Motor neuron (in vitro differentiated cells): ENCODE results near the gene ZNF630. TPM values are rescaled to one million over a fixed set of nuclear protein-coding genes. Genes with fewer than 3 reads are reported as not detected.
"Not testable (repeated sequence)": the region's sequence is repeated elsewhere in the genome, so short reads cannot be mapped to it uniquely, and the experiment has no call there.

Experiments used
- ATAC-seq, 8 experiments: fragments of 200-7000 bp; cut with Tn5 transposase; replicated peaks in 6 of 8; 2 replicates each; pipeline ENCODE4 v1.8.0; 2021; ENCODE audit warnings: mild to moderate bottlenecking in 8 of 8, moderate library complexity in 8 of 8
- H3K27ac ChIP-seq, 2 donors: fragments of 250-450 bp; sonication (Bioruptor Pico); 2 replicates each; pipeline ENCODE4 v1.9.0; 2021; ENCODE audit warnings: antibody characterized with exemption in 2 of 2, mild to moderate bottlenecking in 2 of 2, moderate library complexity in 1 of 2
- H3K4me1 ChIP-seq, 2 donors: fragments of 250-450 bp; sonication (Bioruptor Pico); replicated peaks in 1 of 2; 2 replicates each; pipeline ENCODE4 v1.6.1; 2021; ENCODE audit warnings: antibody characterized with exemption in 2 of 2, mild to moderate bottlenecking in 2 of 2, moderate library complexity in 1 of 2
- H3K4me3 ChIP-seq, 5 donors: fragments of 250-450 bp; sonication (Bioruptor Pico); 2 replicates each; pipeline ENCODE4 v1.9.0; 2021; ENCODE audit warnings: antibody characterized with exemption in 5 of 5, mild to moderate bottlenecking in 5 of 5, moderate library complexity in 4 of 5
- WGBS, 10 experiments: fragments of 450-650 bp; shearing (Covaris generic); methylation state at CpG; one replicate each; pipeline ENCODE4 v1.0.0; 2022; 5-methylcytosine and 5-hydroxymethylcytosine counted together
- in situ Hi-C, 9 experiments: fragments of 400-800 bp; cut with MboI; loops; one replicate each; pipeline ENCODE4 v1.15.0; 2021; ENCODE audit warnings: low sequenced_read_pairs in 9 of 9, low pct_unique_long_range_greater_than_20kb in 2 of 9; ENCODE audit not compliant: unreplicated experiment in 9 of 9
- total RNA-seq, 8 experiments: library from RNA; unstranded; fragments of 300-600 nt; gene quantifications; 2 replicates each; pipeline versions ENCODE4 v1.2.3 to v1.2.4, GENCODE V29; 2022

The ZNF630 gene
- total RNA-seq = 1 to 10 TPM in 2 of 8 experiments, under 1 TPM in 5, not detected in 1; 0.16 to 1.8 (median 0.31) TPM

DNA sequence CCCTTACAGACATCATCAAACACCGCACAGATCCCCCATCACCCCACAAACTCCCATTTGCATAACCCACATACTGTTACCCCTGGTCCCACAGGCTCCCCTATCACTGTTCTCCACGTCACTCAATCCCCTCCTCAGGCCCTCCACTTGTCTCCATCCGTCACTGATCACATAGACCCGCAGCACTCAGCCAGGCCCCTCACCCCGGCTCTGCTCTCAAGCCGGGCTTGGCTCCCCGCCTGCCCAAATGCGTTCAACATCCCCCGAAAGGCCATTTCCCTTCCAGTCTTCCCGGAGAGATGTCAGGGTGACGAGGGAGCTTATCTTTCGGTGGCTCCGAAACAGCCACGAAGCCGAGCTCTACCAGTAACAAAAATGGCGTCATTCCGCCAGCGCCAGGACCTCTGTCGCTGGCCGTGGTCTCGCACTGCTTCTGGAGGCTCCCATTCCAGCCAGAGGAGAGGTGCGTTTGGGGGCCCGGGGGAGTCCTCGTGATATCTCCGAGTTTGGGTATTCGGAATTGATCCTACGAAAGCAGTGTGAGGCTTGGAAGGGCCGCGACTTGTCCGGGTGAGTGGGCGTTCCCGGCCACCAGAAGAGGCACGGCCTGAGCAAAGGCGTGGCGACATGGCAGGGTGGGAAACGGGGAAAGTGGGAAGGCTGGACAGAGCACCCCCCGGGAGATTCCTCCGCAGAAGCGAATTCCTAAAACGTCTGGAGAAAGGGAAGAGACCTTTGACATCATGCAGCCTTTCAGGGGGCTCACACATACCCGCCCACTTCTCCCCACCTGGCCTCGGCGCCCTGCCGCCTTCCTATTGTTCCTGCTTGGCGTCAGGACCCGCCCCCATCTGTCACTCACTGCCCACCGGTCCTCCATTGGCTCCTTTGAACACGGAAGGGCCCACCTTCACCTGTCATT lies at the start of gene ZNF630:
ZNF630 (minus strand) TSS at position 577 of the 922 bp plus-strand sequence. CDS start 4,754 bp downstream, outside the sequence.
- Histone ChIP-seq H3K4me3 (peak within 1 kb of the TSS in 3 of 5 donors; percentile 11 to 22 (median 20)), H3K27ac (peak within 1 kb of the TSS in 1 of 2 donors; percentile 62), H3K4me1 (no peaks in the 10 kb centered on the region)
- in situ Hi-C loops = no loop called here
- 20 to 40% (median 34%) methylated on average over 1 to 17 of the region's 48 CpGs; no CpG with 5 or more reads in 7 of the 10 experiments for WGBS, 10 experiments
- ATAC-seq = peak in 5 of 8 experiments; percentile 30 to 90 (median 70)

DNA sequence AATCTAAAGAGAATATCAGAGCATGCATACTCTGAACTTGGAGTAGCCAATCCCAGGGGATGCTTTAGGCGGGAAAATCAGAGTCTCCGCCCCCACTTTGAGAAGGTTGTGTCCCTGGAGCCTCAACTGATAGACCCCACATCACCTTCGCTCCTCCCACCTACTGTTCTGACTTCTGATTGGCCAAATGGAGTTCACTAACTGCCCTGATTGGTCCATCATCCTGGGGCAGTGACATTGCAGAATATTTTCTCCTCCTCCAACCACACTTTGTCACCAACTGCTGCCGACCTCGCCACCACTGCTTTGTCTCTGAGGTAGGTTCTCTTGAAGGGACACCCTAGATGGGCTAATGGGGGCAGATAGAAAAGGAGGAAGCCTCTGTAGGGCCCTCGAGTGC lies 36.3 kb upstream of the ZNF630 start:
- WGBS, 10 experiments = 33 to 100% (median 35%) methylated on average over 1 to 5 of the region's 6 CpGs; no CpG with 5 or more reads in 7 of the 10 experiments
- in situ Hi-C loops = no loop called here
- H3K27ac ChIP-seq = no peak overlapping the region
- no peak for ATAC-seq
- no peak overlapping the region for H3K4me3 ChIP-seq
- no peaks in the 10 kb centered on the region for H3K4me1 ChIP-seq

DNA sequence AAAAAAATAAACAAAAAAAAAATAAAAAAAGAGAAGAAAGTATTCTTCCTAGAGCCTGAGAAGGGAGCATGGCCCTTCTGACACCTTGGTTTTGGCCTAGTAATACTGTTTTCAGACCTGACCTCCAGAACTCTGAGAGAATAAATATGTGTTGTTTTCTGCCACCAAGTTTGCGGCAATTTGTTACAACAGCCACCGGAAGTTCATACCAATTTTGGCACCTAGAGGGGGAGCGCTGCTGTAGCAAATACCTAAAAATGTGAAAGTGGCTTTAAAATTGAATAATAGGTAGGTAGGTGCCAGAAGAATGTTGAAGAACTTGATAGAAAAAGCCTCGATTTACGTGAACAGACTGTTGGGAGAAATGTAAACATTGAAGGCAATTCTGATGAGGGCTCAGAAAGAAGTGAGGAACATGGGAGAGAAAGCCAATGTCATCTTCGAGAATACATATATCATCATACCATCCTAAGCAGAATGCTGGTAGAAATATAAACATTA lies 31.5 kb upstream of the ZNF630 start:
- no peak for ATAC-seq
- in situ Hi-C loops = no loop called here
- Histone ChIP-seq H3K27ac (no peak overlapping the region), H3K4me3 (no peak overlapping the region), H3K4me1 (no peaks in the 10 kb centered on the region)
- WGBS, 10 experiments = 40 to 95% (median 54%) methylated on average over 3 to 6 of the region's 6 CpGs; no CpG with 5 or more reads in 6 of the 10 experiments

DNA sequence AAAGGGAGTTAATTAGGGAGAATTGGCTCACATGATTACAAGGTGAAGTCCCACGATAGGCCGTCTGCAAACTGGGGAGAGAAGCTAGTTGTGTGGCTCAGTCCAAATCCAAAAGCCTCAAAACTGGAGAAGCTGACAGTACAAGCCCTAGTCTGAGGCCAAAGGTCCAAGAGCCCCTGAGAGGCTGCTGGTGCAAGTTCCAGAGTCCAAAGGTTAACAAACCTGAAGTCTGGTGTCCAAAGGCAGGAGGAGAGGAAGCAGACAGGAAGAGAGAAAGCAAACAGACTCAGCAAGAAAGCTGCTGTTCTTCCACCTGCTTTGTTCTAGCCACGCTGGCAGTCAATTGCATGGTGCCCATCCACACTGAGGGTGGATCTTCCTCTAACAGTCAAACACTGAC lies 30.0 kb upstream of the ZNF630 start:
- 17 to 100% (median 62%) methylated on average over 2 of the region's 3 CpGs; no CpG with 5 or more reads in 7 of the 10 experiments for WGBS, 10 experiments
- no peak overlapping the region for H3K27ac ChIP-seq
- no peak for ATAC-seq
- H3K4me3 ChIP-seq = no peak overlapping the region
- no peaks in the 10 kb centered on the region for H3K4me1 ChIP-seq
- in situ Hi-C loops = no loop called here

DNA sequence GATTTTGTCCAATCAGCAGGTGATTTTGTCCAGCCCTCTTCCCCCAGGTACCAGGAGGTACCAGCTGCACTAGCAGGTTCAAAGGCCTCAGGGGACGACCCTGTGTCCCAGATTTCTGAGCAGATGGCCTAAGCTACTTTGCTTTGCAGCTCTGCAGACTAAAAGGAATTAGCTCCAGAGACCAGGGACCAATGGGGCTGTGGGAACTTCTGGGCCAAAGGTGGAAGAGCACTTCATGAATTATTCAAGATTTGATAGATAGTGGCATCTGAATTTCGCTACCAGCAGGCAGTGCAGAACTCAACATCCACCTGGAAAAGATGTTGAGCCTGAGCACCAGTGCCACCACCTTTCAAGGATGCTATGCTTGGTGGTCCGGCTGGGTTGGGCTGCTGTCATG lies 21.1 kb upstream of the ZNF630 start:
- in situ Hi-C loops = loop anchor here in 1 of 9 experiments (25.0 kb wide), 1 partner anchor 395 kb away; the partner anchor contains the start of gene FTSJ1

DNA sequence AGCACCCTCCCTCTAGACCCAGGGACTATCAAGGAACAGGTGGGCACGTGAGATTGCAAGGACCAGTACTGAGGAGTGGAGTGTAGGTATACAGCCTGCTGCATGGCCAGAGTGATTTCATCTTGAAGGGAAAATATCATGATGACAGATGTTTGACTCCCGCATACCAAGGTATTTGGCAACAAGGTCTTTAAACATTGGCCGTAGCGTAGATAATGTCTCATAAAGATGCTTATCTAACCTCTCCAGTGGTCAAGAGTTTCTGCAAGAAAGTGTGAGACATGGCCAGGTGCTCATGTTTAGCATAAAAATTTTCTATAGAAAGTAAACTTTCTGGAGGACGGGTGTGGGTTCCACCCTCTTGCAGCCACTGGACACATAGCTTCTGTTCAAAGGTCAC lies 18.7 kb upstream of the ZNF630 start:
- WGBS, 10 experiments = 40 to 100% (median 73%) methylated on average over 1 to 4 of the region's 5 CpGs; no CpG with 5 or more reads in 5 of the 10 experiments

More for the DNA sequence above, 21.1 kb upstream of the ZNF630 start:
- H3K4me3 ChIP-seq, H3K27ac ChIP-seq, H3K4me1 ChIP-seq, ATAC-seq: not testable (repeated sequence)
- 0 to 80% (median 44%) methylated on average over 1 of the region's 3 CpGs; no CpG with 5 or more reads in 7 of the 10 experiments for WGBS, 10 experiments

DNA sequence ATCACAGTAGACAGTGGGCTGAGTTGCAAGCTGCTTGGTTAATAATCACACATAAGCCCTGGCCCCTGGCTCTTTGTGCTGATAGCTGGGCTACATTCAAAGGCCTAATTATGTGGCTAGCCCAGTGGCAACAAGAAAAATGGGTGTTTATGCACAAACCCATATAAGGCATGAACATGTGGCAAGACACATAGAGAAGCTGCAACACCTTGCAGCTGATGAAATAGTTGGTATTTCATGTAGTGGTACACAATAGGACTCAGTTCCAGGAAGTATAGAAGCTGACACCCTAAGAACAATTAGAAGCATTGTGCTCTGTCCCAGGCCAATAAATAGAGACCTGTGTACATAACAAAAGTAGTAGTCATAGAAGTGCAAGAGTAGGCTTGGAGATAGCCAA lies 14.6 kb upstream of the ZNF630 start:
- ATAC-seq = peak in 6 of 8 experiments; percentile 16 to 76 (median 64)
- in situ Hi-C loops = loop anchor here in 1 of 9 experiments (25.0 kb wide), 1 partner anchor 401 kb away; the partner anchor contains the start of gene FTSJ1
- no peak overlapping the region for H3K27ac ChIP-seq
- peaks cover 0 to 2% of the 10 kb centered on the region in 2 donors for H3K4me1 ChIP-seq
- no peak overlapping the region for H3K4me3 ChIP-seq

More for the DNA sequence above, 18.7 kb upstream of the ZNF630 start:
- Histone ChIP-seq H3K4me3 (no peak overlapping the region), H3K4me1 (peaks cover 0 to 2% of the 10 kb centered on the region in 2 donors), H3K27ac (no peak overlapping the region)
- in situ Hi-C loops = loop anchor here in 1 of 9 experiments (25.0 kb wide), 1 partner anchor 397 kb away; the partner anchor contains the start of gene FTSJ1
- no peak for ATAC-seq

DNA sequence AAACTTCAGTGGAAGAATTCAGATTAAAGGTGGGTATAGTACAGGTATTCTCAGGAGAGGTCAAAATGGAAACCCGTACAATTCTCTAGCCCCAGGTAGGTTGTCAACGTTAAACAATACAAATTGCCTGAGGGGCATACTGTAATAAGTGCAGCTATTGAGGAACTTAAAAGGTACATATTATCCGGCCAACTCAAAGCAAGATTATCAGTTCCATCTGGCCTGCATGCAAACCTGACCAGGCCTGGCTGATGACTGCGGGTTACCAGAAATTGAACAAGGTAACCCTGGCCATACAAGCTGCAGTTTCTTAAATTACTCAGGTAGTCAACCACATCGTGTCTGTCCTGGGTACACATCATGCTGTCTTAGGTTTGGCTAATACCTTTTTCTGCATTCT lies 12.3 kb upstream of the ZNF630 start:
- no peak for ATAC-seq
- no peak overlapping the region for H3K27ac ChIP-seq
- 0 to 93% (median 51%) methylated on average over 1 to 5 of the region's 5 CpGs; no CpG with 5 or more reads in 6 of the 10 experiments for WGBS, 10 experiments
- H3K4me3 ChIP-seq = no peak overlapping the region
- H3K4me1 ChIP-seq = peaks cover 0 to 2% of the 10 kb centered on the region in 2 donors
- in situ Hi-C loops = loop anchor here in 1 of 9 experiments (25.0 kb wide), 1 partner anchor 404 kb away; the partner anchor contains the start of gene FTSJ1

DNA sequence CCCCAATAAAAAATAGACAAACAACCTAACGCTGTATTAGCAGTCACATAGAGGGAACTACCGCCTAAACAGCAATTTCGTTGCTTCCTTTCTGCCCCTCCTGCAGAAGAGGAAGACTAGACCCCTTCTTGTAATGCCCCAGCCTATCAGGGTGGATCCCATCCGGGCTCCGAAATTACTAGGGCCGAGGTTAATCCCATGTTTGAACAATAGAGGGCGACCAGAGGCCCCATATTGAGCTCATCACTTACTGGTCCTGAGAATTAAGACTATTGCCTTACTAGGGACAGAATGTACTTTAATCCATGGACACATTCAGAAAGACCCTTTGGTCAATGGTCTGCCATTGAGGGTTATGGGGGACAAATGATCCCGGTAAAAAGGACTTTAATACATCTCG lies 11.8 kb upstream of the ZNF630 start:
- peak in 7 of 8 experiments; percentile 46 to 92 (median 79) for ATAC-seq
- in situ Hi-C loops = loop anchor here in 1 of 9 experiments (25.0 kb wide), 1 partner anchor 404 kb away; the partner anchor contains the start of gene FTSJ1
- WGBS, 10 experiments = 0 to 55% (median 11%) methylated on average over 1 to 8 of the region's 9 CpGs; no CpG with 5 or more reads in 4 of the 10 experiments
- H3K4me1 ChIP-seq = peaks cover 0 to 2% of the 10 kb centered on the region in 2 donors
- H3K27ac ChIP-seq = no peak overlapping the region
- H3K4me3 ChIP-seq = no peak overlapping the region

DNA sequence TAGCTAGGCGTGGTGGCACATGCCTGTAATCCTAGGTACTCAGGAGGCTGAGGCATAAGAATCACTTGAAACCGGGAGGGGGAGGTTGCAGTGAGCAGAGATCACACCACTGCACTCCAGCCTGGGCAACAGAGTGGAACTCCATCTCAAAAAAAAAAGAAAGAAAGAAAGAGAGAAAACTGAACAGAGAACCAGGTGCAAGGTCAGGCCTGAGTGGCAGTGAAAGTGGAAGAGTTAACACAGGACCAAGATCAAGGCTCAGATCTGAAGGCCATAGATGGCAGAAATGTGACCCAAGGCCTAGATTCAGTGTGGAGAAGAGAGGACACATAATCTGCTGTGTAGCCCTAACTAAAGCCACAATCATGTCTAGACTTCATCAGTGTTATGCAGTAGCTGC lies 4.9 kb upstream of the ZNF630 start:
- H3K4me1 ChIP-seq = no peaks in the 10 kb centered on the region
- WGBS, 10 experiments = 40 to 83% methylated on average over 1 of the region's 2 CpGs; no CpG with 5 or more reads in 8 of the 10 experiments
- no peak overlapping the region for H3K27ac ChIP-seq
- H3K4me3 ChIP-seq = no peak overlapping the region
- in situ Hi-C loops = loop anchor here in 1 of 9 experiments (25.0 kb wide), 1 partner anchor 411 kb away; the partner anchor contains the start of gene FTSJ1
- no peak for ATAC-seq

DNA sequence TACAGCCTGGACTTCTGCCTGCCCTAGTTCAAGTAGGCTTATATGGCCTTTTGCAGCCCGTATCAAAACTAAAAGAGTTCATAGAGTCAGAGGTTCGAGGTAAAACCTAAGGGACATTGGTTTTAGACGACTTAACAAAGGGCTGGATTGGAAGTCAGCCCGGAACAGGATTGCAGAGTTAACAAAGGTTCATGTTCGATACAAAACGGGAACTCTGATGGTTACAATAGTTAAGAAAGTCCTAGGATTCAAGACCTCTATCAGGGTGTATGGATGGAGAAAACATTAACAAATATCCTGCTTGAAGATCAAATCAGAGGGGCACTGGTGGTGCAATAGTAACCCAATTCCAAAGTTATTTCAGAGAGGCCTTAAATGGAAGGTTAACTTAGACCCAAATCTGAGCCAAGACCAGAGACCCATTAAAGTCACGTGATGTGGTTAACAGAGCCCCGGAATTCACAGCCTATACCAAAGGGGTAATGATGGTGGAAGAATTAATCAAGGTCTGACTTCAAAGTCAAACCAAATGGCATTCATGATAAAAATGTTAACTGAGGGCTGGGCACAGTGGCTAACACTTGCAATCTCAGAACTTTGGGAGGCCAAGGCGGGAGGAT lies 656 bp upstream of the ZNF630 start:
- ATAC-seq = no peak
- no peaks in the 10 kb centered on the region for H3K4me1 ChIP-seq
- in situ Hi-C loops = no loop called here
- H3K27ac ChIP-seq = no peak overlapping the region
- WGBS, 10 experiments = 35 to 100% (median 85%) methylated on average over 1 to 8 of the region's 9 CpGs; no CpG with 5 or more reads in 6 of the 10 experiments
- no peak overlapping the region for H3K4me3 ChIP-seq

DNA sequence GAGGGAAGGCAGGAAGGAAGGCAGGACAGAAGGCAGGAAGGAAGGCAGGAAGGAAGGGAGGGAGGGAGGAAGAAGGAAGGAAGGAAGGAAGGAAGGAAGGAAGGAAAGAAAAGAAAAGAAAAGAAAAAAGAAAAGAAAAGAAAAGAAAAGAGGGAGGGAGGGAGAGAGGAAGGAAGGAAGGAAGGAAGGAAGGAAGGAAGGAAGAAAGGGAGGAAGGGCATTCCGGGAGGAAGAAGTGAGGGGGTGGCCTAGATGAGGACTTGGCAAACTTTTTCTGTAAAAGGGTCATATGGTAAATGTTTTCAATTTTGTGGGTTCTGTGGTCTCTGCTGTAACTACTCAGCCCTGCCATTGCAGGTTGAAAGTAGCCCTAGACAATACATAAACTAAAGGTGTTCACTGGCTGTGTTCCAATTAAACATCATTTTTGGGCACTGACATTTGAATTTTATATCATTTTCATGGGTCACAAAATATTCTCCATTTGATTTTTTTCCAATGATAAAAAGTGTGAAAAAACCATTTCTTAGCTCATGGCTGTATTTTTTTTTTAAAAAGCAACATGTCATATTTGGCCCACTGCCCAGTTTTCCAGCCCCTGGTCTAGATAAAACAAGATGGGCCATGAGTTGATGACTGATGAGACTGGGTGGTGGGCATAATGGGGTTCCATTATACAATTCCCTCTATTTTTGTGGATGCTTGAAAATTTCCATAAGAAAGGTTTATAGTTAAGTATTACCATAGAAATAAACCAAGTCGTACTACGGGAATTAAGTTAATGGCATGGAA lies 3.1 kb downstream of the ZNF630 start:
- no peaks in the 10 kb centered on the region for H3K4me1 ChIP-seq
- no peak for ATAC-seq
- no peak overlapping the region for H3K27ac ChIP-seq
- 67 to 100% (median 89%) methylated on average over 1 to 3 of the region's 3 CpGs; no CpG with 5 or more reads in 6 of the 10 experiments for WGBS, 10 experiments
- in situ Hi-C loops = no loop called here
- H3K4me3 ChIP-seq = no peak overlapping the region
